Spleen (tissue), 7 donors: ENCODE data around the gene CYGB.

Source experiments
- POLR2AphosphoS5 ChIP-seq, 3 donors: sonication (generic); formaldehyde crosslinking; IDR thresholded peaks; one replicate each; pipeline ENCODE4 v1.5.1; 2017; ENCODE audit warnings: antibody characterized with exemption in 3 of 3
- TF ChIP-seq, protein P1 (sequence below), 11 experiments: fragments of 200-600 bp in 7 of 11; fragments of 450-650 bp in 4 of 11; sonication (generic) in 4 of 11; IDR thresholded peaks in 8 of 11; conservative IDR thresholded peaks in 3 of 11; 1 replicate in 7 of 11; 2 replicates in 4 of 11; pipeline versions ENCODE4 v1.4.0 to v1.8.0; 2016 to 2021; ENCODE audit warnings: antibody characterized with exemption in 11 of 11, inconsistent platforms in 4 of 11, mild to moderate bottlenecking in 1 of 11
- donor health status: DM: no; HTN: no; CAD: no; lungs with moderate emphysema.
- donor health status: DM: no; HTN: no; CAD: no.
- donor health status: DM: no; HTN: no; CAD: no.

DNA sequence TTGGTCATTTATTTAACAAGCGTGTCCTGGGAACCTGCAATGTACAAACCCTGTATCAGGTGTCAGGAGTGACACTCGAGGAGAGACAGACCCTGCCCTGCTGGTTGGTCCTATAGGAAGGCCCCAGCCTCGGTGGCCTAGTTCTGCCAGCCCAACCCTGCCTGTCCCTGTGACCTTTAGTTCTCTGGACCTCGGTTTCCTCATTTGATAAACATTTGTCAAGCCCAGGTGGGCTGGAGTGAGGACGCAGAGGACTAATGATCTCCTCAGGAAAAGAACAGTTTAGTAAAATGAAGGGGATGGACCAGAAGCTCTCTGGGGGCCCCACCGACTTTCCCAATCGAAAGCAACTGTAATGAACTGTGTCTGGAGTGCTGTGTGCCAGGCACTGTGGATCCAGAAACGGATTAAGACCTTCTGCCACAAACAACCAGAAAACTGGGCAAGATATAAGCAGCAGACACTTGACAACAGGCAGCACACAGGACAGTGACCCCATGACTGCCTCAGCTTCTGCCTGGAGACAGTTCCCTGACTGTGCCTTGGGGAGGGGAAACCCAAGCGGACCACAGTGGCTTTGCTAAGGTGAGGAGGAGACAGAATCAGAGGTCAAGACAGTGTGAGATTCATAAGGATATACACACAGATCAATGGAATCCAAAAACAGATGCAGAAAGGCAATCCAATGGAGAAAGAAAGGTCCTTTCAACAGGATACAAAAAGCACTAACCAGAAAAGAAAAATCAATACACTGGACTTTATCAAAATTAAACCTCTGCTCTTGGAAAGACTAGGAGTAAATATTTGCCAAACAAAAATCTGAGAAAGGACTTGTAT, 11.1 kb upstream of the CYGB start:
- TF ChIP-seq POLR2AphosphoS5 (IDR thresholded peaks at IDR 0.05), result no peak
- TF ChIP-seq, protein P1, sequence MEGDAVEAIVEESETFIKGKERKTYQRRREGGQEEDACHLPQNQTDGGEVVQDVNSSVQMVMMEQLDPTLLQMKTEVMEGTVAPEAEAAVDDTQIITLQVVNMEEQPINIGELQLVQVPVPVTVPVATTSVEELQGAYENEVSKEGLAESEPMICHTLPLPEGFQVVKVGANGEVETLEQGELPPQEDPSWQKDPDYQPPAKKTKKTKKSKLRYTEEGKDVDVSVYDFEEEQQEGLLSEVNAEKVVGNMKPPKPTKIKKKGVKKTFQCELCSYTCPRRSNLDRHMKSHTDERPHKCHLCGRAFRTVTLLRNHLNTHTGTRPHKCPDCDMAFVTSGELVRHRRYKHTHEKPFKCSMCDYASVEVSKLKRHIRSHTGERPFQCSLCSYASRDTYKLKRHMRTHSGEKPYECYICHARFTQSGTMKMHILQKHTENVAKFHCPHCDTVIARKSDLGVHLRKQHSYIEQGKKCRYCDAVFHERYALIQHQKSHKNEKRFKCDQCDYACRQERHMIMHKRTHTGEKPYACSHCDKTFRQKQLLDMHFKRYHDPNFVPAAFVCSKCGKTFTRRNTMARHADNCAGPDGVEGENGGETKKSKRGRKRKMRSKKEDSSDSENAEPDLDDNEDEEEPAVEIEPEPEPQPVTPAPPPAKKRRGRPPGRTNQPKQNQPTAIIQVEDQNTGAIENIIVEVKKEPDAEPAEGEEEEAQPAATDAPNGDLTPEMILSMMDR (IDR thresholded peaks at IDR 0.05 in 8 of 11, conservative IDR thresholded peaks at IDR 0.05 in 3 of 11), result no peak
